KOPT-K1 (cell line): ENCODE measurements around the gene PTGES2.
"Not testable (repeated sequence)": the region's sequence is repeated elsewhere in the genome, so short reads cannot be mapped to it uniquely, and the experiment has no call there.

Experiments
- H3K27ac ChIP-seq: fragments of 200-600 bp; sonication (generic); 2 replicates; pipeline ENCODE4 v1.5.1; 2016; ENCODE audit warnings: antibody characterized with exemption, mild to moderate bottlenecking, low read depth, low read length; ENCODE audit not compliant: poor library complexity, severe bottlenecking
- H3K36me3 ChIP-seq: fragments of 200-600 bp; sonication (generic); 2 replicates; pipeline ENCODE4 v1.5.1; 2017; ENCODE audit warnings: antibody characterized with exemption, mild to moderate bottlenecking, low read length, moderate library complexity; ENCODE audit not compliant: insufficient read depth
- H3K9me3 ChIP-seq: fragments of 200-600 bp; sonication (generic); 2 replicates; pipeline ENCODE4 v1.5.1; 2017; ENCODE audit warnings: antibody characterized with exemption, low read length, mild to moderate bottlenecking; ENCODE audit not compliant: insufficient read depth, poor library complexity, severe bottlenecking

Gene PTGES2

DNA sequence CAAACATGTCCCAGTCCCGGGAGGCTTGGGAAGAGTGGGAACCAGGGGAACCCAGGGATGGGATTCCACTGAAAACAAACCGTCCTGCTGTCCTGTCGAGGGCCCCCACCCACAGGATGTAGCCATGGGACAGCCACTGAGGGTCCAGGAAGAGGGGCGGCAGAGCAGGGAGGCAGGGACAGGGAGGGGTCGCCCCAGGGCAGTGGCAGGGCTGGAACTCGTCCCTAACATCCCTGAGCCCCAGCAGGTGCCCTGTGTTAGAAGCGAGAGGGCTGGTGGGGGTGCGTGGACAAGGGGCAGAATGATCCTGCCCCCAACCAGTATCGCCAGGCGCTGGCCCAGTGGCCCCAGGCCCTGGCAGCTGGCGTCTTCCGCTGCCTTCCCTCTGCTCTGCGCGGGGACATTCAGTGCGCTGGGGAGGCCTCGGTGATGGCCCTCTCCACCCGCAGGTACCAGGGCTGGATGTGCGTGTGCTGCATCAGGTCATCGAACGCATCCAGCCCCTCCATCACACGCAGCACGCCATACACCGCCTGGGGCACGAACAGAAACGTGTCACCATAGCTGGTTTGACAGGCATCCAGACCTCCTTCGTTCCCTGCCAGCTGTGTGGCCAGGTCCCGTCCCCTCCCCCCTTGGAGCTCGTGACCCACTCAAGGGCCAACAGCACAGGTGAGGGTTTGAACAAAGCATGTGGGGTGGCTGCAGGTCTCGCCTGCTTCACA, 6.6 kb downstream of the PTGES2 start:
- Histone ChIP-seq H3K27ac (no peak overlapping the region), H3K36me3 (peaks cover 65% of the 10 kb centered on the region; the same call in 1 of the 2 replicates), H3K9me3 (no peaks in the 10 kb centered on the region)

DNA sequence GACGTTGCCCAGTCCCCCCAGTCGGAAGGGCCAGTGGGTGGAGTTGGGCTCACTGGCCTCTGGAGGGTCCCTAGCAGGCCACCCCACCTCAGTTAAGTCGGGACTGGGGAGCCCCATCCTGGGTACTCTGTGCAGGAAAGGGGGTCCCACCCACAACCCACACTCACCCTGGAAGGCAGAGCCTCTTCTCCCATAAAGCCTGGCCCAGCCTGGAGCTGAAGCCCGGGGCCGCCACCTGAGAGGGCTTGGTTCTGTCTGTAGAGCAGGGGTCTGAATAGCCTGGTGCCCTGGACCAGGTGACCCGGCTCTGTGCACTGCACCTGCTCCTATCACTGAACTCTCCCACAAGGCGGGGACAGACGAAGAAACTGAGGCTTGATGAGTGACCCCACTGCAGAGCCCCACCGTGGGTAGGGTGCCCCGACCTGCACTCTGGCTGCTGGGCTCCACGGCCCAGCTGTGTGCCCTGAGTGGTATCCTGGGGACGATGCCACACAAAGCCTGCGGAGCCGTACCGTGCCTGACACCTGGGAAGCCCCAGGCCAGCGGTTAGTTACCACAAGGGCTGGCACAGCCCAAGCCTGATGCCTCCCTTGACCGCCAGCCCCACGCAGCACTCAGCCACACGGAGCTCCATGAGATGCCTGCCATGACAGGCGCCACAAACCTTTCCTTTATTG, 7.3 kb downstream of the PTGES2 start:
- peaks cover 65% of the 10 kb centered on the region; the same call in 1 of the 2 replicates for H3K36me3 ChIP-seq

DNA sequence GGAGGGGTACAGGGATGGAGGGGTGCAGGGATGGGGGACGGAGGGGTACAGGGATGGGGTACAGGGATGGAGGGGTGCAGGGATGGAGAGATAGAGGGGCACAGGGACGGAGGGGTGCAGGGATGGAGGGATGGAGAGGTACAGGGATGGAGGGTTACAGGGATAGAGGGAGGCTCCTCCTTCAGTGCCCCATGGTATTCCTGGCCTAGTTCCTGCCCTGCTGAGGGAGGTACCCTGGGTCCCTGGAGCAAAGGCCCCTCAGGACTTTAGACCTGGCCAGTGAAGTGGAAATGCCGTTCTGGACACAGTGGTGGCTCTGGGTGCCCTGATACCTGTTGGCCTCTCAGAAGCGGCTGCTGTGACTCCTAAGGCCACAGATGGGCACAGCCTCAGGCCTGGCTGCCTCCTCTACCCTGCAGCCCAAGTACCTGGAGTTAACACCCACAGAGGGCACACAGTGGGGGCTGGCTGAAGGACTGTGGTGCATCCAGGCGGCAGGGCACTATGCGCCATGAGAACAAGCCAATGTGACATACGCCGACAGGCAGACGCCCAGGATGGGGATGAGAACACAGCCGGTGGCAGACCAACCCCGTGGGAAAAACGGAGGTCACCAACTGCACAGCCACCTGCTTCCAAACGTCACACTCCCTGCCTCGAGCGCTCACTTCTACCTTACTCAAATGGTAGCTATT, 8.4 kb downstream of the PTGES2 start:
- Histone ChIP-seq H3K27ac (no peak overlapping the region), H3K9me3 (no peaks in the 10 kb centered on the region), H3K36me3 (peaks cover 65% of the 10 kb centered on the region; the same call in 1 of the 2 replicates)

More for the DNA sequence above, 7.3 kb downstream of the PTGES2 start:
- Histone ChIP-seq H3K9me3 (no peaks in the 10 kb centered on the region), H3K27ac (no peak overlapping the region)

DNA sequence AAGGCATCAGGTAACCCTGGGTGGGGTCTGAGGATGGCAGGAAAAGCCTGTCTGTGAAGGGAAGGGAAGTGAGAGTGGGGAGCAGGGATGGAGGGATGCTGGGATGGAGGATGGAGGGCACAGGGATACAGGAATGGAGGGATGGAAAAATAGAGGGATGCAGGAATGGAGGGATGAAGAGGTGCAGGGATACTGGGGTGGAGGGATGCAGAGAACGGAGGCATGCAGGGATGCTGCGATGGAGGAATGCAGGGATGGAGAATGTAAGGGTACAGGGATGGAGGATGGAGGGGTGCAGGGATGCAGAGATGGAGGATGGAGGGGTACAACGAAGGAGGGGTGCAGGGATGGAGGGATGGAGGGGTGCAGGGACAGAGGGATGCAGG, 9.1 kb downstream of the PTGES2 start:
- Histone ChIP-seq H3K9me3 (no peaks in the 10 kb centered on the region), H3K27ac (no peak overlapping the region), H3K36me3 (peaks cover 66% of the 10 kb centered on the region; the same call in 1 of the 2 replicates)

DNA sequence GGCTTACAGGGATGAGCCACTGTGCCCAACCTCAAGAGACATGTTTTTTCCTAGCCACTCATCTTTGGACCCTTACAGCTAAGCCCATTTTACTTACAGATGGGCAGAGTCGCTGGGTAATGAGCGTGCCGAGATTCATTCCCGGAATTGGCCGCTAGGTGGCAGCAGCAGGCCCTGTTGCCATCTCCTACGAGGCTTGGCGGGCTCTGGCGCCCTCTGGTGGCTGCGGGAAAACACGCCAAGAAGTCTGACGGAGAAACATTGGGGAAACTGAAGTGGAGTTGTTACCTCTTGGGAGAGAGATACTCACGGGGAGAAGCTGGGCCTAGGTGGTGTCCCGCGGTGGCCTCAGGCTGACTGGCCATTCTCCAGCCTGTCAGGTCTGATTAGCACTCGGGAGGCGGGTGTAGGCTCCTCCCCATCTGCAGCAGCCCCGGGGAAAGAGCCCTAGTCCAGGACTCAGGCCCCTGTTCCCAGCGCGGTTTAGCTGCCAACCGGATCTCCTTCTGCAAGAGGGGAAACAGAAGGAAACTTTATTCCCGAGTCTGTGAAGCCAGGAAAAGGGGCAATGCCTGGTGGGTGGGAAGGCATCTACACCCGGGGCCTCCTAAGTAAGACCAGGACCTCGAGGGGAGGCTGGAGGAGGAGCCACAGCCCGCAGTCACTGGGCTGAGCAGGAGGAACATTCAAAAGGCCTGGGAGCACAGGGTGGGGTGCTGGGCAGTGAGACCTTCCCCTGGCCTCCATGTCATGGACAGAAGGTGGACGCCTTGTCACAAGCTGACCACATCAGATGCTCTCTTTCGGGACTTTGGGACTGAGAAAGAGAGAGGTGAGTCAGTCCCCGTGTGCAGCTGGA, 9.7 kb downstream of the PTGES2 start:
- H3K36me3 ChIP-seq: peaks cover 66% of the 10 kb centered on the region; the same call in 1 of the 2 replicates
- H3K27ac ChIP-seq: no peak overlapping the region

DNA sequence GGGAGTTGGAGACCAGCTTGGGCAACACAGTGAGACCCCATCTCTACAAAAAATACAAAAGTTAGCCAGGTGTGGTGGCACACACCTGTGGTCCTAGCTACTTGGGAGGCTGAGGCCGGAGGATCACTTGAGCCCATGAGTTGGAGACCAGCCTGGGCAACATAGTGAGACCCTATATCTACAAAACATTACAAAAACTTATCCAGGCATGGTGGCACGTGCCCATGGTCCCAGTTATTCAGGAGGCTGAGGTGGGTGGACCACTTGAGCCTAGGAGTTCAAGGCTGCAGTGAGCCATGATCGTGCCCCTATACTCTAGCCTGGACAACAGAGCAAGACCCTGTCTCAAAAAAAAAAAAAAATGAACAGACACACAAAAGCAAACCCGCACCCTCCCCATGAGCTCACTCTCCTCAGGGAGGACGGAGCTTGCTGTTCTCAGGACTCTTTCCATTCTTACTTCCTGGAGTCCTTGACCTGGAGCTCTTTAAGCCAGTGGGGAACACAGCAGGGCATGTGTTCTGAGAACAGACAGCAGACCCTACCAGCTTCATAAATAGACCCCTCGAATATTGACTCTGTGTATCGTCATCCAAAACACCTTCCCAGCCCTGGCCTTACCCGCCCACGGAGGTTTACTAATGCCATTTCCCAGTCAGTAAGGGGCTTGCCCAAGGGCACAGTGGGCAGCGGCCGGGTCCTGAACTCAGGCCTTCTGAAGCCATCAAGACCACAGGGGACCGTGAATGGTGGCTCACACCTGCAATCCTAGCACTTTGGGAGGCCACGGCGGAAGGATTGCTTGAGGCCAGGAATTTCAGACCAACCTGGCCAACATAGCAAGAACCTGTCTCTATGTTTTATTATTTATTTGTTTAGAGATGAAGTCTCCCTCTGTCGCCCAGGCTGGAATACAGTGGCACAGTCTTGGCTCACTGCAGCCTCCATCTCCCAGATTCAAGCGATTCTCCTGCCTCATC, 11.1 kb downstream of the PTGES2 start:
- Histone ChIP-seq H3K36me3 (peaks cover 61% of the 10 kb centered on the region; the same call in 1 of the 2 replicates), H3K27ac (no peak overlapping the region), H3K9me3 (no peaks in the 10 kb centered on the region)

More for the DNA sequence above, 9.7 kb downstream of the PTGES2 start:
- no peaks in the 10 kb centered on the region for H3K9me3 ChIP-seq

DNA sequence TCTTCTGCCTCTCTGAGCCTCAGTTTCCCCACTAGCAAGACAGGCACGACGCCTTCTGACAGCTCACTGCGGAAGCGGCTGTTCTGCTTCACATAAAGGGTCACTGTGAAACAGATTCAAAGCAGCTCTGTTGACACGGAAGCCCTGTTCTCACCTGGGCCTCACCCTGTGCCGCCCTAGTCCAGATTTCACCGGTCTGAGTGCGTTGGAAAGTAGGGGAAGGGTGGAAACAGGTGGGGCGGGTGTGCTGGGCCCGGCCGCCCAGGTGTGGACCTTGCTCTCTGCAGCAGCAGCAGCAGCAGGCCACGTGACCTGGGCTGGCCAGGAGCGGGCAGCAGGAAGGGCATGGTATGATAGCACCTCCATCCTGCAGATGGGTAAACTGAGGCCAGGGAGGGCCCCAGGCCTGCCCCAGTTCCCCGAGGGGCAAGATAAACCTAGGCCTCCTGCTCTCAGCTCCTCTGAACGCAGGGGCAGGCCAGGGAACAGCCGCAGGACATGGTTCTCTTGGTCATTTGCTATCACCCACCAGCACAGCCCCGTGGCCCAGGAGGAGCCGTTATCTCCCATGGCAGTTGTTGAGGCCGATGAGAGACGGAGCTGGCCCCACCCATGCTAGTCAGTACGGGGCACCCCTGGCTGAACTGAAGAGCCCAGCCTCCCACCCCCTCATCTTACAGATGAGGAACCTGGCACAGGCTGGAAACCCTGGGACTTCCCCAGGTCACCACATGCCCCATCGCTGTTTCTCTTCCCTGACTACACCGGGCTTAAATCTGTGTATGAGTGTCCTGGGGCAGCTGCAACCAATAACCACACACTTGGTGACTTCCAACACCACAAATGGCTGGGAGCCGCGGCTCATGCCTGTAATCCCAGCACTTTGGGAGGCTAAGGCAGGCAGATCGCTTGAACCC, 12.1 kb downstream of the PTGES2 start:
- Histone ChIP-seq H3K27ac (no peak overlapping the region), H3K36me3 (peaks cover 59% of the 10 kb centered on the region; the same call in 1 of the 2 replicates), H3K9me3 (no peaks in the 10 kb centered on the region)

DNA sequence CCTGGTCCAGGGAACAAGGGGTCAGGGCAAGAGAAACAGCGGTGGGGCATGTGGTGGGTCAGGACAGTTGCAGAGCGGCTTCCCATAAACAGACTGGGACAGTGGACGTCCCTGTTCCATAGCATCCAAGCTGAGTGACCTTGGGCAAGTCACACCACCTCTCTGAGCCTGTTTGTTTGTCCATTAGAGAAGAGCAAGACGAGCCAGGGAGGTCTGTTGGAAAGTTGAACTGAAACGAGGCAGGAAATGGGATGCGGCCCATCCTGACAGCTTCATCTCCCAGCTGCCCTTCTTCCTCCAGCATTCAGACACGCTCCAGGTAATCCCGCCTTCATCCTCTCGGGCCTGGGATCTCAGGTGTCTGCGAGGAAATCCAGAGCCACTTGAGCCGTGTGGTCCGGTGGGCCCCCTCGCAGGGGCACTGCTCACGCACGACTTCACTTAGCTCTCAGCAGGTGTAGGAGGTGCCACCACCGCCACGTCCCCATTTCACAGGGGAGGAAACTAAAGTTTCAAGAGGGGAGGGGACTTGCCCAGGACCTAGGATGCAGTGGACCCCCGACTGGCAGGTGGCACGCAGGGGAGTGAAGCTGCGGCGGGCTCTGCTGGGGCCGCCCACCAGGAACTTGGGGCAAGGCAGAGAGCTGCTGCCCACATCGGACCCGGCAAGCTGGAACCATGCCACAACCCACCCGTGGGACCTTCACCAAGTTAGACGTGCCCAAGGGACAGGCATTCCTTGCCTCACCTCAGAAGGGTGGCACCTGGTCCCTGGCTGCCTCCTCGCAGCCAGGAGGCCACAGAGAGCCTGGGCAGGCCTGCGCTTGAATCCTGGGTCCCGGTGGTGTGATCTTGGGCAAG, 13.0 kb downstream of the PTGES2 start:
- peaks cover 59% of the 10 kb centered on the region for H3K36me3 ChIP-seq
- H3K27ac ChIP-seq: no peak overlapping the region

DNA sequence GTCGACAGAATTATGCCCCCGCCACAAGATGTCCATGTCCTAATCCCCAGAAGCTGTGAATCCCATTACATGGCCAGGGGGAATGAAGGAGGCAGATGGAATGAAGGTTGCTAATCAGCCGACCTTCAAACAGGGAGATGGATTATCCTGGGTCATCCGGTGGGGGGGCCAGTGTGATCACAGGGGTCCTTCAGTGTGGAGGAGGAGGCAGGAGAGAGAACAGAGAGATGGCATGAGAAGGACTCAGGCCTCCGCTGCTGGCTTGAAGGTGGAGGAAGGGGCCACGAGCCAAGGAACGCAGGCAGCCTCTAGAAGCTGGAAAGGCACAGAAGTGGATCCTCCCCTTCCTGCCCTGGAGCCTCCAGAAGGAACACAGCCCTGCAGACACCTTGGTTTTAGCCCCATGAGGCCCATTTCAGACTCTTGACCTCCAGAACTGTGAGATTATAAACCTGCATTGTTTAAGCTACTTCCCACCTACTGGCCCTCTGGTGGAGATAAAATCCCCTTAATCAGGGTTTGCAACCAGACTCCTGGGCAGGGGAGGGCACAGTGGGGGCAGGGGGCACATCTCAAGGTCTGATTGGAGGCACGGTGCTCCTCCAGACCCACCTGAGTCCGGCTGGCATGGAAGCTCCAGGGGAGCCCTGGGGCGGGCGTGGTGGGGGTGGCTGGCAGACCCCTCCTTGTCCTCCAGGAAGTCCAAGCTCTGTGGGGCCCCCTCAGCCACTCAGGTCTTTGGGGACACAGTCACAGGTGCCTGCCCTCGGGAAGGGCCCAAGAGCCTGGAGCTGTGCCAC, 13.8 kb downstream of the PTGES2 start:
- H3K27ac ChIP-seq: no peak overlapping the region
- H3K9me3 ChIP-seq: no peaks in the 10 kb centered on the region
- H3K36me3 ChIP-seq: peaks cover 67% of the 10 kb centered on the region

More for the DNA sequence above, 13.0 kb downstream of the PTGES2 start:
- no peaks in the 10 kb centered on the region for H3K9me3 ChIP-seq

DNA sequence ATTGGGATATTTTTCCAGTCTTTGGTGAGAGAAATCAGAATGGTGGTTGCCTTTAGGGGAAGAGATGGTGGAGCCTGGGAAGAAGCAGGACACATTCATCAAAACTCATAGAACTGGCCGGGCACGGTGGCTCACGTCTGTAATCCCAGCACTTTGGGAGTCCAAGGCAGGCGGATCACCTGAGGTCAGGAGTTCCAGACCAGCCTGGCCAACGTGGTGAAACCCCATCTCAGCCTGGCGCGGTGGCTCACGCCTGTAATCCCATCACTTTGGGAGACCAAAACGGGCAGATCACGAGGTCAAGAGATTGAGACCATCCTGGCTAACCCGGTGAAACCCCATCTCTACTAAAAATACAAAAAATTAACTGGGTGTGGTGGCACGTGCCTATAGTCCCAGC, 15.8 kb downstream of the PTGES2 start:
- H3K27ac ChIP-seq, H3K9me3 ChIP-seq: not testable (repeated sequence)
- peaks cover 87% of the 10 kb centered on the region for H3K36me3 ChIP-seq

DNA sequence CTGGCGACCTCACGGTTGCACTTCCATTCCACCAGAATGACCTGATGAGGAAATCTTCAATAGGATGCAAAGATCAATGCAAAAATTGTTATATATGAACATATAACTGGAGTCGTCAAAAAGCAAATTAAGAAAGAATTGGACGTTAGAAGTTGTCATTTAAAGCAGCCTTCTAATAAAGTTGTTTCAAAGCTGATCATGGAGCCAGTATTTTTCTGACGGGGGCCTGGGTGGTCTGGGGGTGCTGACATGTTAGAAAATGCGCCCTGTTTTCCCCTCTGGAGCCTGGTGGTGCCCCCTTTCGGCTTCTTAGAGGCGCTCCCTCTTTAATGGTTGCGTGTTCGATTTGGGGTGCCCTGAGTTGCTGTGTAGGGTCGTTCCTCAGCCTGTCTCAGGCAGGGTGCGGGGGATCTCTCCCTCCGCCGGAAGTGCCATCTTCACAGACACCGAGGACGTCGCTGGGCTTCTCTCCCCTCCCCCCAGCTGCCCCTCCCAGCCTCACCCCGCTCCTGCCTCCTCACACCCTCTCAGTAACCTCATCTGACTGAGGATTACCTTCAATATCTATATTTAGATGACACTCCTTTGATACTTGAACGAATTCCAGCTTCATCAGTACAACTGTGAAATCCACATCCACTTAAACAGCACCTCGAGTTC, 18.3 kb downstream of the PTGES2 start:
- H3K36me3 ChIP-seq: peaks cover 82% of the 10 kb centered on the region
- H3K9me3 ChIP-seq: no peaks in the 10 kb centered on the region
- peak overlapping the region; percentile 4 for H3K27ac ChIP-seq
